ENCODE results near the gene TMEM135. TPM values are rescaled to one million over a fixed set of nuclear protein-coding genes. Genes with fewer than 3 reads are reported as not detected.
"Not testable (repeated sequence)": the region's sequence is repeated elsewhere in the genome, so short reads cannot be mapped to it uniquely, and the experiment has no call there.

TMEM135 gene
- total RNA-seq, 1 donor from 2014 or later: 22.3 TPM

GRCh38 chr11:87141980-87142514 lies 104.3 kb downstream of the TMEM135 start:
- Histone ChIP-seq H3K27ac (no peak overlapping the region), H3K4me1 (peaks cover 4% of the 10 kb centered on the region), H3K27me3 (ENCODE audit: low read depth) (no peaks in the 10 kb centered on the region), H3K9me3 (peaks cover 11% of the 10 kb centered on the region), H3K36me3 (no peaks in the 10 kb centered on the region), H3K4me3 (no peak overlapping the region)
- intact Hi-C loops (cut with DNase I): no loop called here
- ATAC-seq: no peak
- TF ChIP-seq, protein P1, sequence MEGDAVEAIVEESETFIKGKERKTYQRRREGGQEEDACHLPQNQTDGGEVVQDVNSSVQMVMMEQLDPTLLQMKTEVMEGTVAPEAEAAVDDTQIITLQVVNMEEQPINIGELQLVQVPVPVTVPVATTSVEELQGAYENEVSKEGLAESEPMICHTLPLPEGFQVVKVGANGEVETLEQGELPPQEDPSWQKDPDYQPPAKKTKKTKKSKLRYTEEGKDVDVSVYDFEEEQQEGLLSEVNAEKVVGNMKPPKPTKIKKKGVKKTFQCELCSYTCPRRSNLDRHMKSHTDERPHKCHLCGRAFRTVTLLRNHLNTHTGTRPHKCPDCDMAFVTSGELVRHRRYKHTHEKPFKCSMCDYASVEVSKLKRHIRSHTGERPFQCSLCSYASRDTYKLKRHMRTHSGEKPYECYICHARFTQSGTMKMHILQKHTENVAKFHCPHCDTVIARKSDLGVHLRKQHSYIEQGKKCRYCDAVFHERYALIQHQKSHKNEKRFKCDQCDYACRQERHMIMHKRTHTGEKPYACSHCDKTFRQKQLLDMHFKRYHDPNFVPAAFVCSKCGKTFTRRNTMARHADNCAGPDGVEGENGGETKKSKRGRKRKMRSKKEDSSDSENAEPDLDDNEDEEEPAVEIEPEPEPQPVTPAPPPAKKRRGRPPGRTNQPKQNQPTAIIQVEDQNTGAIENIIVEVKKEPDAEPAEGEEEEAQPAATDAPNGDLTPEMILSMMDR (IDR thresholded peaks at IDR 0.05): no peak
- no peak for DNase-seq

GRCh38 chr11:87142594-87142993 lies 104.9 kb downstream of the TMEM135 start:
- ATAC-seq: no peak
- TF ChIP-seq, protein P1 (IDR thresholded peaks at IDR 0.05): no peak
- intact Hi-C loops (cut with DNase I): no loop called here
- no peaks in the 10 kb centered on the region for H3K36me3 ChIP-seq
- H3K4me3 ChIP-seq: no peak overlapping the region
- DNase-seq: no peak
- H3K9me3 ChIP-seq: peaks cover 11% of the 10 kb centered on the region
- no peak overlapping the region for H3K27ac ChIP-seq
- H3K27me3 ChIP-seq (ENCODE audit: low read depth): no peaks in the 10 kb centered on the region
- peaks cover 4% of the 10 kb centered on the region for H3K4me1 ChIP-seq

- Histone ChIP-seq H3K4me3 (no peak overlapping the region), H3K27ac (no peak overlapping the region), H3K27me3 (ENCODE audit: low read depth) (no peaks in the 10 kb centered on the region), H3K9me3 (peaks cover 11% of the 10 kb centered on the region), H3K4me1 (peaks cover 4% of the 10 kb centered on the region), H3K36me3 (no peaks in the 10 kb centered on the region)
- DNase-seq (no peak), ATAC-seq (no peak)
- intact Hi-C loops (cut with DNase I): no loop called here
- TF ChIP-seq, protein P1 (IDR thresholded peaks at IDR 0.05): no peak
Observed at GRCh38 chr11:87143641-87144040, 105.9 kb downstream of the TMEM135 start.

DNA sequence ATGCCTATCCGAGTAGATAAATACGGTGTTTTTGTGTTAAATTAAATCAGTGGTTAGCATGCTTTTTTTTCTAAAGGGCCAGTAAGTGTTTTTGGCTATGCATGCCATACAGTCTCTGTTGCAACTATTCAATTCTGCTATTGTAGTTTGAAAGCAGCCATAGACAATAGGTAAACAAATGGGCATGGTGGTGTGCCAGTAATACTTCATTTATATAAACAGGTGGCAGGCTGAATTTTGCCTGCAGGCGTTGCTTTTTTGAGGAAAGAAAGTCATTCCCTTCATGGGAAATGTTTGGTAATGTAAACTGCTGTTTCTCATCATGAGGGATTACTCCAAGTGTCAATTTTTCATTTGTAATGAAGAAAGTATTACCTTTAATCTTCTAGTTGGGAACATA lies 106.5 kb downstream of the TMEM135 start:
- ATAC-seq (no peak), DNase-seq (no peak)
- H3K36me3 ChIP-seq: no peaks in the 10 kb centered on the region
- no peak overlapping the region for H3K4me3 ChIP-seq
- TF ChIP-seq, protein P1 (IDR thresholded peaks at IDR 0.05): no peak
- intact Hi-C loops (cut with DNase I): no loop called here
- H3K27me3 ChIP-seq (ENCODE audit: low read depth): no peaks in the 10 kb centered on the region
- H3K27ac ChIP-seq: no peak overlapping the region
- H3K4me1 ChIP-seq: peaks cover 4% of the 10 kb centered on the region
- peaks cover 8% of the 10 kb centered on the region for H3K9me3 ChIP-seq

DNA sequence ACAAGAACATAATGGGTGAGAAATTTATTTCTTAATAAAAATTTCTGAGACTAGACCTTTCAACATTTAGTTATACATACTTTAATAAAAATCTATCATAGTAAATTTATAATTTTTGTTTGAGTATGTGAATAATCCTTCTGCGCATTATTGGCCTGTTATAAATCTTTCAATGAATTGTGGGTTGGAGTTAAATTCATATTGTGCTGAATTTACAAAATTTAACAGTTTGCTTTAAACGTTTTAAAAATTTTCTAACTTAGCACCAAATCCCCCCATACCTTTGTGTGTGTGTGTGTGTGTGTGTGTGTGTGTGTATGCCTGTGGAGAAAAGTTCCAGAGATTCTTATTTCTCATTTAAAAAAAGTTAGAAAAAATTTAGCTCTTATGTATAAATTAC lies 111.0 kb downstream of the TMEM135 start:
- H3K9me3 ChIP-seq: no peaks in the 10 kb centered on the region
- TF ChIP-seq, protein P1 (IDR thresholded peaks at IDR 0.05): no peak
- H3K27me3 ChIP-seq (ENCODE audit: low read depth): no peaks in the 10 kb centered on the region
- intact Hi-C loops (cut with DNase I): no loop called here
- DNase-seq (no peak), ATAC-seq (no peak)
- H3K4me1 ChIP-seq: peaks cover 4% of the 10 kb centered on the region
- no peak overlapping the region for H3K4me3 ChIP-seq
- H3K27ac ChIP-seq: no peak overlapping the region
- no peaks in the 10 kb centered on the region for H3K36me3 ChIP-seq

DNA sequence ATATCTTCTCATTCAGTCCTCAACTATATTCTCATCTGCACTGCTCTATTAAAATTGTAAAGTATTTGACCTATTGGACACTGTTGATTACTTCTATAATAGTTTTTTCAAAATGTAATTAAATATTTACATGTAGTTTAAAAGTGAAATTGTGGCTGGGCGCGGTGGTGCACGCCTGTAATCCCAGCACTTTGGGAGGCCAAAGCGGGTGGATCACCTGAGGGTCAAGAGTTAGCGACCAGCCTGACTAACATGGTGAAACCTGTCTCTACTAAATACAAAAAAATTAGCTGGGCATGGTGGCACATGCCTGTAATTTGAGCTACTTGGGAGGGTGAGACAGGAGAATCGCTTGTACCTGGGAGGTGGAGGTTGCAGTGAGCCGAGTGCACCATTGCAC lies 112.0 kb downstream of the TMEM135 start:
- H3K36me3 ChIP-seq; H3K4me3 ChIP-seq; ATAC-seq; intact Hi-C loops (cut with DNase I); H3K27me3 ChIP-seq (ENCODE audit: low read depth); H3K27ac ChIP-seq; H3K9me3 ChIP-seq; H3K4me1 ChIP-seq; DNase-seq: not testable (repeated sequence)
